GM21423 (cell line): ENCODE data around the gene ZNF32.

ENCODE experiments used
- ATAC-seq: cut with Tn5 transposase; IDR thresholded peaks from one replicate; pipeline ENCODE4 v1.9.1; 2021; ENCODE audit warnings: mild to moderate bottlenecking, moderate library complexity; ENCODE audit not compliant: unreplicated experiment

ZNF32 gene

GRCh38 chr10:43681220-43681619, 32.5 kb upstream of the ZNF32 start:
- no peak for ATAC-seq

GRCh38 chr10:43680035-43680434, 31.4 kb upstream of the ZNF32 start:
- ATAC-seq: no peak

GRCh38 chr10:43679509-43679908, 30.8 kb upstream of the ZNF32 start:
- ATAC-seq: no peak

- no peak for ATAC-seq
These were observed 30.0 kb upstream of the ZNF32 start for GRCh38 chr10:43678654-43679053.

- no peak for ATAC-seq
These were observed 28.2 kb upstream of the ZNF32 start for GRCh38 chr10:43676901-43677300.

- ATAC-seq: no peak
These were observed 27.6 kb upstream of the ZNF32 start for GRCh38 chr10:43676331-43676730.

- ATAC-seq: no peak
These were observed 26.0 kb upstream of the ZNF32 start for GRCh38 chr10:43674553-43675210.

GRCh38 chr10:43673471-43673870, 24.8 kb upstream of the ZNF32 start:
- no peak for ATAC-seq

GRCh38 chr10:43671659-43672531, 23.2 kb upstream of the ZNF32 start:
- peak; percentile 56 for ATAC-seq

- no peak for ATAC-seq
These were observed 20.7 kb upstream of the ZNF32 start for GRCh38 chr10:43669386-43669785.

- no peak for ATAC-seq
These were observed 19.2 kb upstream of the ZNF32 start for GRCh38 chr10:43667761-43668386.

- no peak for ATAC-seq
These were observed 18.6 kb upstream of the ZNF32 start for GRCh38 chr10:43667317-43667731.

- no peak for ATAC-seq
These were observed 17.9 kb upstream of the ZNF32 start for GRCh38 chr10:43666552-43666951.

GRCh38 chr10:43665054-43665453, 16.4 kb upstream of the ZNF32 start:
- ATAC-seq: no peak

GRCh38 chr10:43658227-43658626, 9.5 kb upstream of the ZNF32 start:
- no peak for ATAC-seq

GRCh38 chr10:43655311-43655710, 6.6 kb upstream of the ZNF32 start:
- ATAC-seq: no peak

GRCh38 chr10:43653746-43654145, 5.1 kb upstream of the ZNF32 start:
- ATAC-seq: no peak

GRCh38 chr10:43649185-43649523, 473 bp upstream of the ZNF32 start:
- no peak for ATAC-seq

GRCh38 chr10:43648095-43648397, 635 bp downstream of the ZNF32 start:
- no peak for ATAC-seq

- ATAC-seq: no peak
These were observed 1.1 kb downstream of the ZNF32 start for GRCh38 chr10:43647576-43647975.

- ATAC-seq: no peak
These were observed 2.8 kb downstream of the ZNF32 start for GRCh38 chr10:43645866-43646265.

- ATAC-seq: no peak
These were observed 4.4 kb downstream of the ZNF32 start for GRCh38 chr10:43644252-43644651.
